Measurements from ENCODE around the gene TNNC2.
"Not testable (repeated sequence)": the region's sequence is repeated elsewhere in the genome, so short reads cannot be mapped to it uniquely, and the experiment has no call there.

TNNC2 gene

DNA sequence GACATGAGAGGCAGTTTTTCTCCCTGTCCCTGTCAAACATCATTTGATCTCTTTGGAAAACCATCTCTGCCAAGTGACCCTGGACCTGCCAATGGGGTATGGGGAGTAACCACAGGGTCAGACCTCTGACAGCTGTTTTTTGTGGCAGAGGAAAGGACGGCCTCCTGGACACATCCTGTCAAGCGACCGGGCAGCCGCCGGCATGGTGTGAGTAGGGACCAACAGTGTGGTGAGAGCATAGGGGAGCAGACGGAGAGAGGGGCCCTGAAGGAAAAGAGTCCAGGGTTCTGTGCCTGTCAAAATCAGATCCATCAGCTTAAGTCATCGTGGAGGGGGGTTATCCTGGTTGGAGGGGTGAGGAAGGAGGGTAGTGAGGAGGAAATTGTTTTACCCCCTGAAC lies 25.3 kb downstream of the TNNC2 start:
- no peak for TF ChIP-seq EZH2 (IDR thresholded peaks at IDR 0.05; ENCODE audit: borderline replicate concordance, low read length)
- TF ChIP-seq, protein P1, sequence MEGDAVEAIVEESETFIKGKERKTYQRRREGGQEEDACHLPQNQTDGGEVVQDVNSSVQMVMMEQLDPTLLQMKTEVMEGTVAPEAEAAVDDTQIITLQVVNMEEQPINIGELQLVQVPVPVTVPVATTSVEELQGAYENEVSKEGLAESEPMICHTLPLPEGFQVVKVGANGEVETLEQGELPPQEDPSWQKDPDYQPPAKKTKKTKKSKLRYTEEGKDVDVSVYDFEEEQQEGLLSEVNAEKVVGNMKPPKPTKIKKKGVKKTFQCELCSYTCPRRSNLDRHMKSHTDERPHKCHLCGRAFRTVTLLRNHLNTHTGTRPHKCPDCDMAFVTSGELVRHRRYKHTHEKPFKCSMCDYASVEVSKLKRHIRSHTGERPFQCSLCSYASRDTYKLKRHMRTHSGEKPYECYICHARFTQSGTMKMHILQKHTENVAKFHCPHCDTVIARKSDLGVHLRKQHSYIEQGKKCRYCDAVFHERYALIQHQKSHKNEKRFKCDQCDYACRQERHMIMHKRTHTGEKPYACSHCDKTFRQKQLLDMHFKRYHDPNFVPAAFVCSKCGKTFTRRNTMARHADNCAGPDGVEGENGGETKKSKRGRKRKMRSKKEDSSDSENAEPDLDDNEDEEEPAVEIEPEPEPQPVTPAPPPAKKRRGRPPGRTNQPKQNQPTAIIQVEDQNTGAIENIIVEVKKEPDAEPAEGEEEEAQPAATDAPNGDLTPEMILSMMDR (IDR thresholded peaks at IDR 0.05; ENCODE audit: low read length): no peak
- no peaks in the 10 kb centered on the region for H4K20me1 ChIP-seq (ENCODE audit: insufficient read depth, low read length)
- H3K4me1 ChIP-seq (ENCODE audit: insufficient read depth, low read length, severe bottlenecking): no peaks in the 10 kb centered on the region
- H3K36me3 ChIP-seq (ENCODE audit: insufficient read depth, low read length): peaks cover 62% of the 10 kb centered on the region
- H3K9me3 ChIP-seq (ENCODE audit: low read length): no peaks in the 10 kb centered on the region
- H3K79me2 ChIP-seq (ENCODE audit: insufficient read depth, low read length): no peaks in the 10 kb centered on the region
- H3K27me3 ChIP-seq (ENCODE audit: insufficient read depth, low read length): no peaks in the 10 kb centered on the region
- no peak overlapping the region for H3K4me2 ChIP-seq (ENCODE audit: low read length)
- H3K4me3 ChIP-seq (ENCODE audit: low read depth, low read length, poor library complexity, severe bottlenecking): no peak overlapping the region
- no peaks in the 10 kb centered on the region for H3F3A ChIP-seq (ENCODE audit: insufficient read depth, low read length)
- H3K9me2 ChIP-seq (ENCODE audit: low read depth, low read length): no peaks in the 10 kb centered on the region
- H2AFZ ChIP-seq (ENCODE audit: low read length): no peak overlapping the region
- no peak overlapping the region for H3K9ac ChIP-seq (ENCODE audit: low read length)
- no peak overlapping the region for H3K27ac ChIP-seq (ENCODE audit: low read depth, low read length, poor library complexity, severe bottlenecking)

DNA sequence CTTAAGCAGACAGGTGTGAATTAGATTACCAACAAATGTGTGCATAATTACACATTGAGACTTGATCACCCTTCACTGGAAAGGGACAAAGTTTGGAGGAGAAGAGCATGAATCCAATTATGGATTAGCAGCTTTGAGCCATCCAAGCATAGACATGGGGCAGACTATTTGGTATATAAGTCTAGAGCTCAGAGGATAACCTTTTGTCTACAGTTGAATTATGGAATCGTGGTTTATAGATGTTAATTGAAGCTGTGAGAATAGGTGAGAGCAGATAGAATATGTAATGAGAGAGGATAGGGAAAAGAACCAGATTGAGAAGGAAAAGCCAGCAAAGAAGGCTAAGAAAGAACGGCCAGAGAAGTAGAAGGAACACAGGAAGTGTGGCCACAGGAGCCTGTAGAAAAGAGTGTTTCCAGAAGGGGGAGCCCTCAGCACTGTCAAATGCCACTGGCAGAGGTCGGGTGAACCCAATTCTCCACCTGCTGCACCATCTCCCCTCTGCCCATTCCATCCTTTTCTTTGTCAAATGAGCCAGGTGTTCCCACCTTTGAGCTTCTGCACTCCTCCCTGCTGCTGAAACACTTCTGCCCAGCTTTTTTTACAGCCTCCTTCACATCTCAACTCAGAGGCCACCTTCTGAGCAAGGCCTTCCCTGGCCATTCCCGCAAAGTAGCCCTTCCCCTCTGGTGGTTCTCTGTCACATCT lies 28.0 kb downstream of the TNNC2 start:
- no peaks in the 10 kb centered on the region for H4K20me1 ChIP-seq (ENCODE audit: insufficient read depth, low read length)
- H3K27ac ChIP-seq (ENCODE audit: low read depth, low read length, poor library complexity, severe bottlenecking): no peak overlapping the region
- no peak overlapping the region for H3K4me3 ChIP-seq (ENCODE audit: low read depth, low read length, poor library complexity, severe bottlenecking)
- H3K9me2 ChIP-seq (ENCODE audit: low read depth, low read length): no peaks in the 10 kb centered on the region
- no peaks in the 10 kb centered on the region for H3K4me1 ChIP-seq (ENCODE audit: insufficient read depth, low read length, severe bottlenecking)
- H3K27me3 ChIP-seq (ENCODE audit: insufficient read depth, low read length): no peaks in the 10 kb centered on the region
- no peaks in the 10 kb centered on the region for H3F3A ChIP-seq (ENCODE audit: insufficient read depth, low read length)
- no peak overlapping the region for H2AFZ ChIP-seq (ENCODE audit: low read length)
- H3K4me2 ChIP-seq (ENCODE audit: low read length): no peak overlapping the region
- peaks cover 61% of the 10 kb centered on the region for H3K36me3 ChIP-seq (ENCODE audit: insufficient read depth, low read length)
- H3K79me2 ChIP-seq (ENCODE audit: insufficient read depth, low read length): no peaks in the 10 kb centered on the region
- no peak overlapping the region for H3K9ac ChIP-seq (ENCODE audit: low read length)
- TF ChIP-seq, protein P1 (IDR thresholded peaks at IDR 0.05; ENCODE audit: low read length): peak; percentile 75; the same call in 1 of the 2 replicates
- TF ChIP-seq EZH2 (IDR thresholded peaks at IDR 0.05; ENCODE audit: borderline replicate concordance, low read length): no peak
- no peaks in the 10 kb centered on the region for H3K9me3 ChIP-seq (ENCODE audit: low read length)

DNA sequence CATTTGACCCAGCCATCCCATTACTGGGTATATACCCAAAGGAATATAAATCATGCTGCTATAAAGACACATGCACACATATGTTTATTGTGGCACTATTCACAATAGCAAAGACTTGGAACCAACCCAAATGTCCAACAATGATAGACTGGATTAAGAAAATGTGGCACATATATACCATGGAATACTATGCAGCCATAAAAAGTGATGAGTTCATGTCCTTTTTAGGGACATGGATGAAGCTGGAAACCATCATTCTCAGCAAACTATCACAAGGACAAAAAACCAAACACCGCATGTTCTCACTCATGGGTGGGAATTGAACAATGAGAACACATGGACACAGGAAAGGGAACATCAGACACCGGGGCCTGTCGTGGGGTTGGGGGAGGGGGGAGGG lies 29.2 kb downstream of the TNNC2 start:
- peaks cover 56% of the 10 kb centered on the region for H3K36me3 ChIP-seq (ENCODE audit: insufficient read depth, low read length)
- not testable (repeated sequence) for H3K27ac ChIP-seq (ENCODE audit: low read depth, low read length, poor library complexity, severe bottlenecking); H3K4me3 ChIP-seq (ENCODE audit: low read depth, low read length, poor library complexity, severe bottlenecking); H4K20me1 ChIP-seq (ENCODE audit: insufficient read depth, low read length); H3K4me1 ChIP-seq (ENCODE audit: insufficient read depth, low read length, severe bottlenecking); H3K27me3 ChIP-seq (ENCODE audit: insufficient read depth, low read length); H3K9ac ChIP-seq (ENCODE audit: low read length); H3F3A ChIP-seq (ENCODE audit: insufficient read depth, low read length); H3K9me2 ChIP-seq (ENCODE audit: low read depth, low read length); H2AFZ ChIP-seq (ENCODE audit: low read length); H3K4me2 ChIP-seq (ENCODE audit: low read length); H3K79me2 ChIP-seq (ENCODE audit: insufficient read depth, low read length); H3K9me3 ChIP-seq (ENCODE audit: low read length)

DNA sequence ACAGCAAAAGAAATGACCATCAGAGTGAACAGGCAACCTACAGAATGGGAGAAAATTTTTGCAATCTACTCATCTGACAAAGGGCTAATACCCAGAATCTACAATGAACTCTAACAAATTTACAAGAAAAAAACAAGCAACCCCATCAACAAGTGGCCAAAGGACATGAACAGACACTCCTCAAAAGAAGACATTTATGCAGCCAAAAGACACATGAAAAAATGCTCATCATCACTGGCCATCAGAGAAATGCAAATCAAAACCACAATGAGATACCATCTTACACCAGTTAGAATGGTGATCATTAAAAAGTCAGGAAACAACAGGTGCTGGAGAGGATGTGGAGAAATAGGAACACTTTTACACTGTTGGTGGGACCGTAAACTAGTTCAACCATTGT lies 29.6 kb downstream of the TNNC2 start:
- H3K4me3 ChIP-seq (ENCODE audit: low read depth, low read length, poor library complexity, severe bottlenecking); H3K79me2 ChIP-seq (ENCODE audit: insufficient read depth, low read length); H3K9me3 ChIP-seq (ENCODE audit: low read length); H3K27ac ChIP-seq (ENCODE audit: low read depth, low read length, poor library complexity, severe bottlenecking); H3K27me3 ChIP-seq (ENCODE audit: insufficient read depth, low read length); H4K20me1 ChIP-seq (ENCODE audit: insufficient read depth, low read length); H3K4me2 ChIP-seq (ENCODE audit: low read length); H3F3A ChIP-seq (ENCODE audit: insufficient read depth, low read length); H3K4me1 ChIP-seq (ENCODE audit: insufficient read depth, low read length, severe bottlenecking); H3K9ac ChIP-seq (ENCODE audit: low read length); H3K9me2 ChIP-seq (ENCODE audit: low read depth, low read length); H2AFZ ChIP-seq (ENCODE audit: low read length): not testable (repeated sequence)
- H3K36me3 ChIP-seq (ENCODE audit: insufficient read depth, low read length): peaks cover 52% of the 10 kb centered on the region
